A673 (cell line): ENCODE measurements around the gene MEGF6. TPM values are rescaled to one million over a fixed set of nuclear protein-coding genes. Genes with fewer than 3 reads are reported as not detected.

Experiments
- BruUV-seq: library from RNA; stranded (reverse); fragments of 400-500 nt; replicated peaks from 2 replicates; lab custom pipeline; 2021; lab: Mats Ljungman, UMichigan
- CTCF ChIA-PET: fragments of 300-600 bp; sonication (Branson Sonifier 250); formaldehyde crosslinking; loops from one replicate; lab custom pipeline; 2022; ENCODE audit warnings: antibody characterized with exemption; lab: Charles Lee
- POLR2A ChIA-PET: fragments of 300-600 bp; sonication (Branson Sonifier 250); formaldehyde crosslinking; loops from one replicate; lab custom pipeline; 2022; ENCODE audit warnings: antibody characterized with exemption; ENCODE audit not compliant: low non-redundant PET; lab: Charles Lee
- DNase-seq: peaks from one replicate; pipeline ENCODE4 v3.0.0-alpha.2; 2015; ENCODE audit warnings: low spot score
- H3K27ac ChIP-seq: fragments of 200-600 bp; sonication (generic); 2 replicates; pipeline ENCODE4 v1.5.1; 2016; ENCODE audit warnings: mixed run types, low read depth, mild to moderate bottlenecking, mixed read lengths, antibody characterized with exemption, low read length; ENCODE audit not compliant: poor library complexity, severe bottlenecking
- H3K27me3 ChIP-seq: fragments of 200-600 bp; sonication (generic); replicated peaks from 2 replicates; pipeline ENCODE4 v1.6.1; 2017; ENCODE audit warnings: mixed run types, low read depth, mild to moderate bottlenecking, mixed read lengths, antibody characterized with exemption, low read length; ENCODE audit not compliant: insufficient read depth, poor library complexity
- H3K36me3 ChIP-seq: fragments of 200-600 bp; sonication (generic); 2 replicates; pipeline ENCODE4 v1.6.1; 2016; ENCODE audit warnings: mixed run types, mild to moderate bottlenecking, mixed read lengths, antibody characterized with exemption, low read length; ENCODE audit not compliant: insufficient read depth, poor library complexity, severe bottlenecking
- H3K4me1 ChIP-seq: fragments of 200-600 bp; sonication (generic); 2 replicates; pipeline ENCODE4 v1.6.1; 2017; ENCODE audit warnings: mixed run types, mild to moderate bottlenecking, mixed read lengths, antibody characterized with exemption, low read length; ENCODE audit not compliant: insufficient read depth, poor library complexity, severe bottlenecking
- H3K4me3 ChIP-seq: fragments of 200-600 bp; sonication (generic); 2 replicates; pipeline ENCODE4 v1.5.1; 2016; ENCODE audit warnings: low read depth, mixed run types, mild to moderate bottlenecking, mixed read lengths, low read length; ENCODE audit not compliant: poor library complexity, severe bottlenecking
- H3K9me3 ChIP-seq: fragments of 200-600 bp; sonication (generic); 2 replicates; pipeline ENCODE4 v1.6.1; 2016; ENCODE audit warnings: mixed run types, low read depth, mild to moderate bottlenecking, mixed read lengths, antibody characterized with exemption, low read length; ENCODE audit not compliant: poor library complexity, severe bottlenecking
- EZH2 ChIP-seq: fragments of 200-600 bp; sonication (generic); IDR thresholded peaks from 2 replicates; pipeline ENCODE4 v1.6.1; 2017; ENCODE audit warnings: borderline replicate concordance, low read depth, mild to moderate bottlenecking, mixed read lengths, antibody characterized with exemption, low read length; ENCODE audit not compliant: poor library complexity, severe bottlenecking
- intact Hi-C: fragments of 100-400 bp; cut with micrococcal nuclease; formaldehyde crosslinking; loops from one replicate; pipeline ENCODE4 v1.10.0; 2022; ENCODE audit not compliant: unreplicated experiment
- total RNA-seq: library from RNA; stranded (reverse); gene quantifications from 2 replicates; pipeline ENCODE4 v1.2.3, GENCODE V29; 2021
- TF ChIP-seq, protein P1 (sequence below): fragments of 300-800, 200-600 bp; sonication (generic); conservative IDR thresholded peaks from 2 replicates; pipeline ENCODE4 v1.5.1; 2017; ENCODE audit warnings: low read depth, mild to moderate bottlenecking, antibody characterized with exemption, low read length, moderate library complexity, mixed read lengths

The MEGF6 gene
- total RNA-seq, 1 experiment from 2014 or later = 2.8 TPM

- intact Hi-C loops = no loop called here
- no peaks in the 10 kb centered on the region for H3K27me3 ChIP-seq
- BruUV-seq = no TSS peak
- CTCF ChIA-PET = no interaction called here
- H3K9me3 ChIP-seq = no peaks in the 10 kb centered on the region
- H3K4me3 ChIP-seq = no peak overlapping the region
- no peaks in the 10 kb centered on the region for H3K4me1 ChIP-seq
- no peak for DNase-seq
- H3K36me3 ChIP-seq = no peaks in the 10 kb centered on the region
- H3K27ac ChIP-seq = no peak overlapping the region
- POLR2A ChIA-PET = no interaction called here
- TF ChIP-seq, protein P1, sequence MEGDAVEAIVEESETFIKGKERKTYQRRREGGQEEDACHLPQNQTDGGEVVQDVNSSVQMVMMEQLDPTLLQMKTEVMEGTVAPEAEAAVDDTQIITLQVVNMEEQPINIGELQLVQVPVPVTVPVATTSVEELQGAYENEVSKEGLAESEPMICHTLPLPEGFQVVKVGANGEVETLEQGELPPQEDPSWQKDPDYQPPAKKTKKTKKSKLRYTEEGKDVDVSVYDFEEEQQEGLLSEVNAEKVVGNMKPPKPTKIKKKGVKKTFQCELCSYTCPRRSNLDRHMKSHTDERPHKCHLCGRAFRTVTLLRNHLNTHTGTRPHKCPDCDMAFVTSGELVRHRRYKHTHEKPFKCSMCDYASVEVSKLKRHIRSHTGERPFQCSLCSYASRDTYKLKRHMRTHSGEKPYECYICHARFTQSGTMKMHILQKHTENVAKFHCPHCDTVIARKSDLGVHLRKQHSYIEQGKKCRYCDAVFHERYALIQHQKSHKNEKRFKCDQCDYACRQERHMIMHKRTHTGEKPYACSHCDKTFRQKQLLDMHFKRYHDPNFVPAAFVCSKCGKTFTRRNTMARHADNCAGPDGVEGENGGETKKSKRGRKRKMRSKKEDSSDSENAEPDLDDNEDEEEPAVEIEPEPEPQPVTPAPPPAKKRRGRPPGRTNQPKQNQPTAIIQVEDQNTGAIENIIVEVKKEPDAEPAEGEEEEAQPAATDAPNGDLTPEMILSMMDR = no peak
- no peak for TF ChIP-seq EZH2
Observed at GRCh38 chr1:3504151-3504821, 107.0 kb downstream of the MEGF6 start.

- ChIA-PET CTCF (no interaction called here), POLR2A (no interaction called here)
- no peaks in the 10 kb centered on the region for H3K27me3 ChIP-seq
- H3K4me3 ChIP-seq = no peak overlapping the region
- no peaks in the 10 kb centered on the region for H3K4me1 ChIP-seq
- no peaks in the 10 kb centered on the region for H3K36me3 ChIP-seq
- no peak for DNase-seq
- TF ChIP-seq, protein P1 = no peak
- no peak for TF ChIP-seq EZH2
- no peak overlapping the region for H3K27ac ChIP-seq
- BruUV-seq = no TSS peak
- H3K9me3 ChIP-seq = no peaks in the 10 kb centered on the region
- intact Hi-C loops = no loop called here
Observed at GRCh38 chr1:3503525-3503886, 107.8 kb downstream of the MEGF6 start.

DNA sequence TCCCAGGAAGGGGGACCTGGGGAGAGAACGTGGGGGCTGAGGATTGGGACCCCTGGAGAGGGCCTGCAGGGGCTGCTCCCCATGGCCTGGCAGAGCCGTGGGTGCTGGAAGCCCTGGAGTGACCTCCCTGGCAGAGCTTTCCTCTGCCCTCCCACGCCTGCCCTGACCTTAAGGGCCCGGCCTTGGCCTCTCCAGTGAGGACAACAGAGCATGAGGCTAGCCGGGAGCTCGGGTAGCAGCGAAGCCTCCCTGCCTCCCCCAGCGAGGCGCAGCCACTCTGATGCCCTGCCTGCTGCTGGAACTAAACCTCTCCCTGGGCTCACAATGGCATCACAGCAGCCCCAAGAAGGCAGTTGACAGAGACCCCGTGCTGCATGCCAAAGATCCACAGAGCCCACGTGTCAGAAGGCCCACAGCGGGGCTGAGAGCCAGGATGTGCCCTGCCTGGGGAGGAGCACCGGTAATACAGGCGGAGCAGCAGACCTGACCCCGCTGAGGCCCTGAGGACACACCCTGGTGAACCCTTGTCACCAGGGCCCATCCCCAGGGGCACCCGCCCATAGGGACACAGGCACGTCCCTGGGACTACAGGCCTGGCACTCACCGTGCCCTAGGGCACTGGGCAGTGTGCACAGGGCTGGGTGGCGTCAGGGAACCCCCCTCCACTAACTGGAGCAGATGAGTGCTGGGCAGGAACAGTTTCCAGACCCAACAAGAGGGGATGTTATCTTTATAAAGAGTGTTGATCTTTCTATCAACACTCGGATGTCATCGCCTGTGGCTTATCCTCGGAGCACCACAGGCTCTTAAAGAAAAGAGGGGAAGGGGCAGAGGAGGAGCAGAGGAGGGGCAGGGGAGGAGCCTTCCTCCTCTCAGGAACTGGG lies 108.4 kb downstream of the MEGF6 start:
- intact Hi-C loops = no loop called here
- Histone ChIP-seq H3K36me3 (no peaks in the 10 kb centered on the region), H3K4me1 (no peaks in the 10 kb centered on the region), H3K27ac (no peak overlapping the region), H3K27me3 (no peaks in the 10 kb centered on the region), H3K9me3 (no peaks in the 10 kb centered on the region), H3K4me3 (no peak overlapping the region)
- no TSS peak for BruUV-seq
- TF ChIP-seq EZH2 = no peak
- TF ChIP-seq, protein P1 = no peak
- CTCF ChIA-PET = no interaction called here
- POLR2A ChIA-PET = no interaction called here
- DNase-seq = no peak
